Measurements from ENCODE around the gene TJP2. TPM values are rescaled to one million over a fixed set of nuclear protein-coding genes. Genes with fewer than 3 reads are reported as not detected.

The TJP2 gene
- total and polyA plus RNA-seq, 10 of the 15 experiments (the other 5 are each of a cell fraction or from before 2014, with no cell fraction given), result 6.4 to 59.9 (median 29.7) TPM

- BruUV-seq (replicated peaks), result no TSS peak
- no peaks in the 10 kb centered on the region; a peak in 1 of 4 replicates for H3K27me3 ChIP-seq (replicated peaks in 1 of 2; ENCODE audit: control insufficient read depth in 2 of 2, insufficient read depth in 2 of 2, low read length in 1 of 2)
- FAIRE-seq (no peak), DNase-seq (ENCODE audit: low read depth, low spot score) (no peak), ATAC-seq (no peak)
- ChIA-PET CTCF (interaction anchor here (0.5 kb wide), 1 partner anchor 45 kb away, joined by 3 read pairs; no protein-coding TSS in a partner anchor), POLR2A (no interaction called here), SMC1A (ENCODE audit: uncharacterized antibody, unreplicated experiment) (interaction anchor here (1.1 kb wide), 1 partner anchor 88 kb away, joined by 3 read pairs; no protein-coding TSS in a partner anchor), RAD21 (ENCODE audit: unreplicated experiment) (no interaction called here)
- 67% methylated on average over 5 of the region's 5 CpGs for WGBS (ENCODE audit: insufficient coverage, insufficient replicate concordance, low lambda C conversion rate, missing lambda C conversion rate)
- H3K4me2 ChIP-seq (ENCODE audit: control insufficient read depth, insufficient read depth), result no peak overlapping the region
- H3K36me3 ChIP-seq (ENCODE audit: control insufficient read depth in 2 of 2, insufficient read depth in 2 of 2, low read length in 1 of 2), result no peaks in the 10 kb centered on the region
- no peak overlapping the region for H2AFZ ChIP-seq (ENCODE audit: control insufficient read depth, low read depth, low read length)
- no peak overlapping the region for H3K4me3 ChIP-seq
- intact Hi-C loops (cut with micrococcal nuclease; ENCODE audit: unreplicated experiment) (no loop called here), in situ Hi-C loops (cut with MboI) (no loop called here)
- no peak overlapping the region for H3K9ac ChIP-seq (ENCODE audit: control insufficient read depth, insufficient read depth, low read length)
- no peaks in the 10 kb centered on the region for H3K79me2 ChIP-seq (ENCODE audit: control insufficient read depth, insufficient read depth, low read length)
- H3K9me3 ChIP-seq (replicated peaks; ENCODE audit: control insufficient read depth, insufficient read depth, low read length), result no peaks in the 10 kb centered on the region
- no peak for TF ChIP-seq SIX5 (IDR thresholded peaks at IDR 0.05; ENCODE audit: low read depth, low read length, severe bottlenecking)
- no peak for TF ChIP-seq POLR2AphosphoS2 (IDR thresholded peaks at IDR 0.05; ENCODE audit: low read depth, low read length)
- TF ChIP-seq RAD51 (IDR thresholded peaks at IDR 0.05), result no peak
- no peak for TF ChIP-seq RELB (IDR thresholded peaks at IDR 0.05; ENCODE audit: low read depth)
- no peak for TF ChIP-seq STAT3 (IDR thresholded peaks at IDR 0.05; ENCODE audit: low read depth, low read length)
- no peak for TF ChIP-seq BCLAF1 (IDR thresholded peaks at IDR 0.05)
- no peak for TF ChIP-seq FOXK2 (IDR thresholded peaks at IDR 0.05)
- TF ChIP-seq POU2F2 (IDR thresholded peaks at IDR 0.05; ENCODE audit: borderline replicate concordance, low read depth, low read length), result no peak
- no peak for TF ChIP-seq BHLHE40 (IDR thresholded peaks at IDR 0.05; ENCODE audit: borderline replicate concordance in 1 of 2, low read depth in 2 of 2, low read length in 1 of 2)
- TF ChIP-seq MTA3 (IDR thresholded peaks at IDR 0.05; ENCODE audit: borderline replicate concordance, low read length), result no peak
- no peaks in the 10 kb centered on the region for H4K20me1 ChIP-seq (ENCODE audit: control insufficient read depth, insufficient read depth)
- no peak overlapping the region for H3K27ac ChIP-seq (ENCODE audit: control insufficient read depth, insufficient read depth)
- no peaks in the 10 kb centered on the region for H3K4me1 ChIP-seq (ENCODE audit: control insufficient read depth, insufficient read depth, low read length)
Measured at GRCh38 chr9:69141851-69142250, 32.2 kb upstream of the TJP2 start.

All from GM12878 (cell line).